ENCODE results near the gene PCA3.

PCA3 gene

DNA sequence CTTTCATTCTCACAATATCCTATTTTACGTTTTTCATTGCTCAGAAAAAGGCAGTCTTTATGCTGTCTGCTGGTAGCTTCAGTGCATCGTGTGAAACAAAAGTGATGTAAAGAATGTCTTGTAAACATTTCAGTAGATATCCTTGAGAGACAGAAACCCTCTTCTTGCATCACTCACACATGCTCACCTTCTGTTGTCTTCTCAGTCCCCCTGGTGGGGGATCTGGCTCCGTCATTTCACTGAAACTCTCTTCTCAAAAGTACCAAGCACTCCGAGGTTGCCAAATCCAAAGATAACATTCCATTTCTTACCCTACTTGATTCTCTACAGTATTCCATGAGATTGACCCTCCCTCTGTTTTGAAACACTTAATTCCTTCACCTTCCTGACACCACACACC, 46.1 kb upstream of the PCA3 start:
- Histone ChIP-seq H3K4me3 (ENCODE audit: insufficient read depth in 1 of 2, low read depth in 1 of 2, low read length in 2 of 2) (no peak overlapping the region), H3K18ac (ENCODE audit: low read depth in 1 of 2, low read length in 2 of 2) (no peak overlapping the region), H4K91ac (ENCODE audit: low read length) (no peak overlapping the region), H2BK15ac (ENCODE audit: low read depth, poor library complexity, severe bottlenecking) (no peak overlapping the region), H3K14ac (ENCODE audit: low read length in 2 of 2) (no peak overlapping the region), H2AFZ (ENCODE audit: low read depth, low read length) (no peak overlapping the region), H3K27me3 (ENCODE audit: control insufficient read depth in 1 of 2, insufficient read depth in 1 of 2, low read length in 2 of 2) (no peaks in the 10 kb centered on the region), H3K4me2 (ENCODE audit: low read length, poor library complexity, severe bottlenecking) (no peak overlapping the region), H3K36me3 (ENCODE audit: control insufficient read depth in 1 of 2, insufficient read depth in 2 of 2, low read depth in 1 of 2, low read length in 2 of 2) (peaks cover 0 to 3% of the 10 kb centered on the region in 2 experiments), H2BK12ac (ENCODE audit: low read length in 2 of 2) (no peak overlapping the region), H3K9me3 (ENCODE audit: control insufficient read depth, low read length) (no peaks in the 10 kb centered on the region), H3K9ac (ENCODE audit: low read length) (peak overlapping the region; percentile 18), H2BK5ac (ENCODE audit: low read depth, low read length, poor library complexity, severe bottlenecking) (no peak overlapping the region), H3K4ac (ENCODE audit: low read depth in 1 of 2, low read length in 2 of 2) (no peak overlapping the region), H2BK120ac (ENCODE audit: low read depth, low read length) (no peak overlapping the region), H3K79me1 (replicated peaks; ENCODE audit: low read length, poor library complexity, severe bottlenecking) (no peaks in the 10 kb centered on the region), H3K27ac (ENCODE audit: low read length, poor library complexity, severe bottlenecking) (no peak overlapping the region), H3K4me1 (ENCODE audit: control insufficient read depth, insufficient read depth, low read depth, low read length) (peaks cover 1% of the 10 kb centered on the region), H3K23ac (ENCODE audit: low read length in 2 of 2) (no peak overlapping the region), H2AK5ac (ENCODE audit: low read length, severe bottlenecking) (no peak overlapping the region), H4K8ac (ENCODE audit: low read length) (no peak overlapping the region)
- no peak for DNase-seq
- 85% methylated on average over 3 of the region's 4 CpGs for WGBS

DNA sequence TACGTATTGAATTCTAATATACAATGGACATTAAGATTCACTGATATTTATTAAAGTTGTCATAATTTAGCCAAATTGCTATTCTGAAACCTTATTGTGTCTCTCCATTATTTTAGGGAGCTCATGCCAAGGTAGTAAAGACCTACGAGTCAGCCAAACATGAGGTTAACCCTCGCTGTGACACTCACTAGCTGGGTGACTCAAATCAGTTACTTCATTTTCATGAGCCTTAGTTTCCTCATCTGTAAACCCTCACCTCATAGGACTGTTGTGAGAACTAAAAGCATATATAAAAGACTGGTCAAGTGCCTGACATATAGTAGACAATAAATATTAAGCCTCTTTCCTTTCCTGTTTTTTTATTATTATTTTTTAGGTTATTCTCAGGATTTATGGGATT, 44.0 kb upstream of the PCA3 start:
- WGBS = 62% methylated on average over 2 of the region's 3 CpGs
- Histone ChIP-seq H3K9me3 (ENCODE audit: control insufficient read depth, low read length) (no peaks in the 10 kb centered on the region), H3K79me1 (replicated peaks; ENCODE audit: low read length, poor library complexity, severe bottlenecking) (no peaks in the 10 kb centered on the region), H3K36me3 (ENCODE audit: control insufficient read depth in 1 of 2, insufficient read depth in 2 of 2, low read depth in 1 of 2, low read length in 2 of 2) (no peaks in the 10 kb centered on the region), H3K4me1 (ENCODE audit: control insufficient read depth, insufficient read depth, low read depth, low read length) (peaks cover under 1% of the 10 kb centered on the region), H3K4ac (ENCODE audit: low read depth in 1 of 2, low read length in 2 of 2) (no peak overlapping the region), H2BK12ac (ENCODE audit: low read length in 2 of 2) (no peak overlapping the region), H3K14ac (ENCODE audit: low read length in 2 of 2) (no peak overlapping the region), H3K9ac (ENCODE audit: low read length) (no peak overlapping the region), H4K8ac (ENCODE audit: low read length) (no peak overlapping the region), H2BK120ac (ENCODE audit: low read depth, low read length) (no peak overlapping the region), H2BK5ac (ENCODE audit: low read depth, low read length, poor library complexity, severe bottlenecking) (no peak overlapping the region), H3K27ac (ENCODE audit: low read length, poor library complexity, severe bottlenecking) (no peak overlapping the region), H3K4me2 (ENCODE audit: low read length, poor library complexity, severe bottlenecking) (no peak overlapping the region), H2AK5ac (ENCODE audit: low read length, severe bottlenecking) (no peak overlapping the region), H2BK15ac (ENCODE audit: low read depth, poor library complexity, severe bottlenecking) (no peak overlapping the region), H3K27me3 (ENCODE audit: control insufficient read depth in 1 of 2, insufficient read depth in 1 of 2, low read length in 2 of 2) (no peaks in the 10 kb centered on the region), H3K23ac (ENCODE audit: low read length in 2 of 2) (no peak overlapping the region), H3K18ac (ENCODE audit: low read depth in 1 of 2, low read length in 2 of 2) (no peak overlapping the region), H4K91ac (ENCODE audit: low read length) (no peak overlapping the region), H3K4me3 (ENCODE audit: insufficient read depth in 1 of 2, low read depth in 1 of 2, low read length in 2 of 2) (no peak overlapping the region), H2AFZ (ENCODE audit: low read depth, low read length) (no peak overlapping the region)
- DNase-seq = no peak

DNA sequence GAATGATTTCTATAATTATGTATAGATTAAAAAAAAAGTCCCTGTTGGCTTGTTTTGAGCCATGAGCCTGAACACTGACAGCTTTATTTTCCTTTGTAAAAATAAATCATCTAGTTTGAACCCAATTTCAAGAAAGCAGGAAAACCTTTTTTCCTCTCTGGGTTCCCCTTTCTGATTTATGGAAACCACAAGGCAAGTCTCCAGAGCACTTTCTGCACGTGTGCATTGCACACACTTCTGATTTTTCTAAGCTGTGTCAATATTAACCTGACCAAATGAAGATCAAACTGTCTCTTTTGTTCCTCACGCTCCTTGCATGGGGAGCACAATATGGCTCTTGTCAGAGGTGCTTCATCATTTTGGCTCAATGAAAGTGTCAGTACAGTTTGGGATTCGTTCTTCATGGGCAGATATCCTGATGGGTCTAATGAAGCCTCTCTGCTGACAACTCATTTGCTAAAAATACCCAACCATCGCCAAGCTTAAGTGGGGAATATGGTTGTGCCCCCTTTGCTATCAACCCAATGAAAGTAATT, 39.2 kb upstream of the PCA3 start:
- H3K27me3 ChIP-seq (ENCODE audit: control insufficient read depth in 1 of 2, insufficient read depth in 1 of 2, low read length in 2 of 2) = no peaks in the 10 kb centered on the region
- no peak overlapping the region for H3K9ac ChIP-seq (ENCODE audit: low read length)
- DNase-seq = no peak
- H3K36me3 ChIP-seq (ENCODE audit: control insufficient read depth in 1 of 2, insufficient read depth in 2 of 2, low read depth in 1 of 2, low read length in 2 of 2) = no peaks in the 10 kb centered on the region
- WGBS = 68% methylated on average over 4 of the region's 4 CpGs
- no peak overlapping the region for H4K91ac ChIP-seq (ENCODE audit: low read length)
- no peaks in the 10 kb centered on the region for H3K9me3 ChIP-seq (ENCODE audit: control insufficient read depth, low read length)
- no peak overlapping the region for H2AK5ac ChIP-seq (ENCODE audit: low read length, severe bottlenecking)
- no peak overlapping the region for H3K23ac ChIP-seq (ENCODE audit: low read length in 2 of 2)
- H4K8ac ChIP-seq (ENCODE audit: low read length) = no peak overlapping the region
- H3K18ac ChIP-seq (ENCODE audit: low read depth in 1 of 2, low read length in 2 of 2) = no peak overlapping the region
- H3K79me1 ChIP-seq (replicated peaks; ENCODE audit: low read length, poor library complexity, severe bottlenecking) = no peaks in the 10 kb centered on the region
- H3K4ac ChIP-seq (ENCODE audit: low read depth in 1 of 2, low read length in 2 of 2) = no peak overlapping the region
- no peak overlapping the region for H2BK5ac ChIP-seq (ENCODE audit: low read depth, low read length, poor library complexity, severe bottlenecking)
- no peak overlapping the region for H3K4me2 ChIP-seq (ENCODE audit: low read length, poor library complexity, severe bottlenecking)
- H2BK12ac ChIP-seq (ENCODE audit: low read length in 2 of 2) = no peak overlapping the region
- H2BK120ac ChIP-seq (ENCODE audit: low read depth, low read length) = no peak overlapping the region
- H2AFZ ChIP-seq (ENCODE audit: low read depth, low read length) = no peak overlapping the region
- H2BK15ac ChIP-seq (ENCODE audit: low read depth, poor library complexity, severe bottlenecking) = no peak overlapping the region
- H3K4me3 ChIP-seq (ENCODE audit: insufficient read depth in 1 of 2, low read depth in 1 of 2, low read length in 2 of 2) = no peak overlapping the region
- H3K27ac ChIP-seq (ENCODE audit: low read length, poor library complexity, severe bottlenecking) = no peak overlapping the region
- H3K14ac ChIP-seq (ENCODE audit: low read length in 2 of 2) = no peak overlapping the region
- no peaks in the 10 kb centered on the region for H3K4me1 ChIP-seq (ENCODE audit: control insufficient read depth, insufficient read depth, low read depth, low read length)

DNA sequence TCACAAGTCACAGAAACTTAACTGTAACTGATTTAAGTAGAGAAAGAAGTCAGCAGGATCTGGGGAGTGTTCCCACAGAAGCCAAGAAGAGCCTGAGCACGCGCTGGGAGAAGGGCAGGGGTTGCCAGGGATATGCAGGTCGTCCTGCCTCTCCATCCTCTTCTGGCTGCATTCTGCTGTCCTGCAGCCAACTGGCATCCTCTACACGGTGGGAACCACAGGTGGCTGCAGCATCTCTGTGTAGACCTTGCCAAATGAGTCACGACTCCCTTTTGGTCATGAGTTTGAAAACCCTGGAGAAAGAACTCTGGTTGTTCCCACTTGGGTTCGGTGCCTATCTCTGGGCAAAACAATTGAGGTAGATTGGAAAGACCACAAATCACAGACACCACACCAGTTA, 38.4 kb upstream of the PCA3 start:
- no peak overlapping the region for H2BK5ac ChIP-seq (ENCODE audit: low read depth, low read length, poor library complexity, severe bottlenecking)
- H3K14ac ChIP-seq (ENCODE audit: low read length in 2 of 2) = no peak overlapping the region
- WGBS = 69% methylated on average over 5 of the region's 6 CpGs
- no peak overlapping the region for H2BK12ac ChIP-seq (ENCODE audit: low read length in 2 of 2)
- no peaks in the 10 kb centered on the region for H3K9me3 ChIP-seq (ENCODE audit: control insufficient read depth, low read length)
- no peak overlapping the region for H3K4me2 ChIP-seq (ENCODE audit: low read length, poor library complexity, severe bottlenecking)
- H3K4me1 ChIP-seq (ENCODE audit: control insufficient read depth, insufficient read depth, low read depth, low read length) = no peaks in the 10 kb centered on the region
- no peak for DNase-seq
- H3K79me1 ChIP-seq (replicated peaks; ENCODE audit: low read length, poor library complexity, severe bottlenecking) = no peaks in the 10 kb centered on the region
- no peak overlapping the region for H2AFZ ChIP-seq (ENCODE audit: low read depth, low read length)
- H3K23ac ChIP-seq (ENCODE audit: low read length in 2 of 2) = no peak overlapping the region
- no peaks in the 10 kb centered on the region for H3K27me3 ChIP-seq (ENCODE audit: control insufficient read depth in 1 of 2, insufficient read depth in 1 of 2, low read length in 2 of 2)
- no peak overlapping the region for H3K27ac ChIP-seq (ENCODE audit: low read length, poor library complexity, severe bottlenecking)
- H3K4ac ChIP-seq (ENCODE audit: low read depth in 1 of 2, low read length in 2 of 2) = no peak overlapping the region
- no peak overlapping the region for H2BK15ac ChIP-seq (ENCODE audit: low read depth, poor library complexity, severe bottlenecking)
- no peak overlapping the region for H4K91ac ChIP-seq (ENCODE audit: low read length)
- H2AK5ac ChIP-seq (ENCODE audit: low read length, severe bottlenecking) = no peak overlapping the region
- H2BK120ac ChIP-seq (ENCODE audit: low read depth, low read length) = no peak overlapping the region
- no peak overlapping the region for H3K9ac ChIP-seq (ENCODE audit: low read length)
- no peak overlapping the region for H4K8ac ChIP-seq (ENCODE audit: low read length)
- no peak overlapping the region for H3K4me3 ChIP-seq (ENCODE audit: insufficient read depth in 1 of 2, low read depth in 1 of 2, low read length in 2 of 2)
- no peak overlapping the region for H3K18ac ChIP-seq (ENCODE audit: low read depth in 1 of 2, low read length in 2 of 2)
- H3K36me3 ChIP-seq (ENCODE audit: control insufficient read depth in 1 of 2, insufficient read depth in 2 of 2, low read depth in 1 of 2, low read length in 2 of 2) = no peaks in the 10 kb centered on the region
